K562 (cell line): ENCODE measurements around the gene NDUFAF3. TPM values are rescaled to one million over a fixed set of nuclear protein-coding genes. Genes with fewer than 3 reads are reported as not detected.

Experiments used
- CREM ChIP-seq: IDR thresholded peaks from 2 replicates; pipeline ENCODE4 v1.6.1; 2014; ENCODE audit warnings: antibody characterized with exemption, low read depth
- HDAC2 ChIP-seq: fragments of 450-650 bp; IDR thresholded peaks from 2 replicates; pipeline ENCODE4 v1.6.1; 2016; ENCODE audit warnings: mild to moderate bottlenecking
- HIVEP1 ChIP-seq: fragments of 250-450 bp; sonication (Bioruptor Pico); IDR thresholded peaks from 2 replicates; pipeline ENCODE4 v1.4.0; 2020; ENCODE audit warnings: mild to moderate bottlenecking
- IRF1 ChIP-seq: sonication (generic); formaldehyde crosslinking; IDR thresholded peaks from 2 replicates; pipeline ENCODE4 v1.8.0; 2022; ENCODE audit warnings: missing genetic modification reagents, mild to moderate bottlenecking, borderline replicate concordance
- MCM2 ChIP-seq: fragments of 450-650 bp; IDR thresholded peaks from 2 replicates; pipeline ENCODE4 v1.6.1; 2017; ENCODE audit warnings: low read depth, mild to moderate bottlenecking
- MEF2D ChIP-seq: conservative IDR thresholded peaks from 2 replicates; pipeline ENCODE4 v1.6.1; 2016; ENCODE audit warnings: low read depth, missing genetic modification characterization, missing compliant biosample characterization
- MGA ChIP-seq: fragments of 450-650 bp; IDR thresholded peaks from 2 replicates; pipeline ENCODE4 v1.6.1; 2016; ENCODE audit warnings: mild to moderate bottlenecking, moderate library complexity
- NR2F6 ChIP-seq: fragments of 450-650 bp; formaldehyde crosslinking; IDR thresholded peaks from 2 replicates; pipeline ENCODE4 v1.4.0; 2020; ENCODE audit warnings: mild to moderate bottlenecking
- RBFOX2 ChIP-seq: fragments of 200-400 bp; formaldehyde crosslinking; IDR thresholded peaks from 2 replicates; pipeline ENCODE4 v1.6.1; 2017; ENCODE audit warnings: low read depth, mild to moderate bottlenecking, low read length, moderate library complexity
- RFX5 ChIP-seq: IDR thresholded peaks from 2 replicates; pipeline ENCODE4 v1.6.1; 2011; ENCODE audit warnings: low read depth, mild to moderate bottlenecking, improper control_type of control experiment, low read length
- U2AF2 ChIP-seq: fragments of 200-400 bp; formaldehyde crosslinking; optimal IDR thresholded peaks from 2 replicates; pipeline ENCODE3; 2017; ENCODE audit warnings: low read depth, mild to moderate bottlenecking, low read length
- ZKSCAN3 ChIP-seq: fragments of 250-450 bp; sonication (Bioruptor Pico); IDR thresholded peaks from 2 replicates; pipeline ENCODE4 v1.4.0; 2020
- ZNF431 ChIP-seq: sonication (generic); formaldehyde crosslinking; IDR thresholded peaks from 2 replicates; pipeline ENCODE4 v1.8.0; 2022; ENCODE audit warnings: mild to moderate bottlenecking, missing genetic modification reagents
- ZNF740 ChIP-seq, 3 experiments: fragments of 200-800 bp in 1 of 3; sonication (Bioruptor generic) in 1 of 3; sonication (generic) in 1 of 3; formaldehyde crosslinking in 1 of 3; IDR thresholded peaks; 2 replicates each; pipeline versions ENCODE4 v1.6.1 to v1.8.0; 2016 to 2022; ENCODE audit warnings: mild to moderate bottlenecking in 2 of 3, missing compliant biosample characterization in 2 of 3, missing genetic modification characterization in 2 of 3, missing genetic modification reagents in 1 of 3
- ZNF778 ChIP-seq: fragments of 450-650 bp; formaldehyde crosslinking; IDR thresholded peaks from 2 replicates; pipeline ENCODE4 v1.4.0; 2020; ENCODE audit warnings: mild to moderate bottlenecking, moderate library complexity
- polyA plus RNA-seq, 8 experiments: library from polyadenylated mRNA; depleted of rRNA in 4 of 8; stranded (reverse) in 5 of 8; unstranded in 3 of 8; fragments of >200 nt; fragmentation: Nextera tagmentation in 2 of 8; fragmentation: Illumina TruSeq in 1 of 8; extraction: Ambion mirVana in 2 of 8; extraction: Trizol in 1 of 8; gene quantifications; 2 replicates each; pipeline versions ENCODE4 v1.2.1 to v1.2.3, GENCODE V29; 2011 to 2014; ENCODE audit warnings: inconsistent platforms in 1 of 8, missing spikeins in 1 of 8
- total RNA-seq, 7 experiments: library from RNA; depleted of rRNA in 6 of 7; stranded (reverse); fragments of >200 nt in 6 of 7; fragmentation: Illumina TruSeq in 2 of 7; extraction: Trizol in 2 of 7; gene quantifications; 2 replicates each; pipeline versions ENCODE4 v1.2.1 to v1.2.3, GENCODE V29; 2011 to 2021; ENCODE audit warnings: low replicate concordance in 1 of 7

The NDUFAF3 gene
- total and polyA plus RNA-seq, 9 of the 15 experiments (the other 6 are each of a cell fraction or from before 2014, with no cell fraction given) = 17.0 to 127 (median 36.3) TPM

- TF ChIP-seq MGA = peak; percentile 93
- no peak for TF ChIP-seq ZNF431 (CRISPR knock-in tag)
- no peak for TF ChIP-seq MCM2
- TF ChIP-seq CREM = peak; percentile 99
- no peak for TF ChIP-seq NR2F6
- TF ChIP-seq MEF2D (tag) = no peak
- TF ChIP-seq ZKSCAN3 (CRISPR knock-in tag) = no peak
- peak; percentile 100 for TF ChIP-seq RBFOX2
- TF ChIP-seq RFX5 = no peak
- no peak for TF ChIP-seq HDAC2
- no peak for TF ChIP-seq HIVEP1 (CRISPR knock-in tag)
- TF ChIP-seq ZNF740 (CRISPR knock-in tag; IDR thresholded peaks at IDR 0.05) = no peak
- no peak for TF ChIP-seq ZNF740 (tag; IDR thresholded peaks at IDR 0.05)
- no peak for TF ChIP-seq IRF1
- TF ChIP-seq ZNF778 (CRISPR knock-in tag) = no peak
- no peak for TF ChIP-seq U2AF2
These were observed 7.0 kb downstream of the NDUFAF3 start, which contains the start of gene IMPDH2 (continued) for GRCh38 chr3:49028673-49029562.
